GM19455 (cell line): ENCODE results near the gene VAMP8.
A peak's percentile ranks its signal among the peaks of the same experiment; 100 is the strongest.
"Not testable (repeated sequence)": the region's sequence is repeated elsewhere in the genome, so short reads cannot be mapped to it uniquely, and the experiment has no call there.

ENCODE experiments used
- ATAC-seq: cut with Tn5 transposase; IDR thresholded peaks from one replicate; pipeline ENCODE4 v1.9.1; 2021; ENCODE audit not compliant: unreplicated experiment

Gene VAMP8

GRCh38 chr2:85597241-85597640 is 19.9 kb downstream of the VAMP8 start:
- no peak for ATAC-seq

DNA sequence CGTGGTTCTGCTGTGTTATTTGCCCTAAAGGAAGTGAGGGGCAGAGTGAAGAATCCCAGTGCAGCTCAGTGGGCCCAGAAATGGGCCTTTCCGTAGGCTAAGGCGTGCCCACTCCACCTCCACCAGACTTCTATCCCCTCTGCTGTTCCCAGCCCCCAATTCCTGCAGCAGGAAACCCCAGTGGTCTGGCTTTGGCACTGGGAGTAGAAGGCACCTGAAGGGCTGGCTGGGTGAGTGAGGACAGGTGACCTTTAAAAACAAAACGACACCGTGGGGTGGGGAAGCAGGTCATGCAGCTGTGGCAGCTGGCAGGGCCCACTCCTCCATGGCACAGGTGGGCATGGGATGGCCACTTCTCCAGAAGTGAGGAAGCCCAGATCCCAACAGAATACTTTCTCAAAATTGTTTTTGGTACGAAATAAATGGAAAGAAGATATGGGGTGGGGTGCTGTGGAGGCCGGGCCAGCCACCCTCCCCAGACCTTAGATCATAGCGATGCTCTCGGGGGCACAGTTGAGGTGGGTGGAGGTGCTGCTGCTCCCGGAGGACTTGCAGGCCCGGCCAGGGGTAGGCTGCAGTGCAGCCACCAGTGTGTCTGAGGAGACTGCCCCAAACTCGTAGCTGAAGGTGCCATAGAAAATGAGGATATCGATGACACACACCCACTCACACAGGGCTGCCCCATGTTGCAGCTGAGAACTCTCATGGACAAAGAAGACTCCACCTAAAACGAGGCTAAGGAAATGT is 21.4 kb downstream of the VAMP8 start:
- no peak for ATAC-seq

DNA sequence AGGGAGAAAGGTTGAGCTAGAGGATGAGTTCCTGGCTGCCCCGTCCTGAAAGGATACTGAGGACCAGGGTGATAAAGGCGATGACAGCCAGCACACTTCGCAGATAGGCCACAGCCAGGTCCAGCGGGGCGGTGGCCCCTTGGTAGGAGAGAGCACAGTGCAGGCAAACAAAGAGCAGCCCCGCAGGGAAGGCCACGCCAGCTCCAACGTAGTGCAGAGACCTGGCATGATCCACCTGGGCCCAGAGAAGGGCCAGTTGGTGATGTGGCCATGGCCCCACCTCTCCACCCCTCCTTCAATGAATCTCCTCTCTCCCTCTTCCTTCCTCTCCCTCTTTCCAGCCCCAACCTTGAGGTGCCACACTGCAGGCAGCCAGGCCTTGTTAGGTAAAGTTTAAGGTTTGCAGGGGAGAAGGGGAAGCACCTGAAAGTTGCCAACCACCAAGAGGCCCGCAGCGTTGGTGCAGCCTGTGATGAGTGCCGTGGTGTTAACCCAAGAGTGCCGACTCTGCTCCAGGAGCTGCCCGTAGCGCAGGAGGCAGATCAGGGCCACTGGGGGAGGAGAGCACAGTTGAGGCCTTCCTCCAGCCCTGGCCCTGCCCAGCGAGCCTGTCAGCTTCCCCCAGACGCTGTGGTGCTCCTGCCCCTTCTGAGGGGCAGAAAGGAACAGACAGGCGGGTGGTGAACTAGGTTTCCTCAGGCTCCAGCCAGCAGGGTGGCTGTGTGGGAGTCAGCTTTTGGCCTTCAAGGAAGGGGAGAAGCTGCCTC is 22.3 kb downstream of the VAMP8 start:
- no peak for ATAC-seq

DNA sequence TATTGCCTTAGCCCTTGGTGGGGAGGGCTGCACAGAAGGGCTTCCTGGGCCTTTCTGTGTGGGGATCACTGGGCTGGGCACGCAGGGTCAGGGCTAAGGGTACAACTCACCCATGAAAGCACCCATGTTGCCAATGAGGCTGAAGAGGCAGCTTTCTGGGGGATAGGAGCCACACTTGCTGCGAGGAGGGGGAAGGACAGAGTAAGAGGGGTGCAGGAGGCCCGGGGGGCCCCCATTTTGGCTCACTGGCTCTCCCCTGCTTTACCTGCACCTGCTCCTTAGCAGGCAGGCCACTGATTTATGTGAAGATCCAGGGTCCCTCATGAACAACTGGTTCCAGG is 22.8 kb downstream of the VAMP8 start:
- no peak for ATAC-seq

DNA sequence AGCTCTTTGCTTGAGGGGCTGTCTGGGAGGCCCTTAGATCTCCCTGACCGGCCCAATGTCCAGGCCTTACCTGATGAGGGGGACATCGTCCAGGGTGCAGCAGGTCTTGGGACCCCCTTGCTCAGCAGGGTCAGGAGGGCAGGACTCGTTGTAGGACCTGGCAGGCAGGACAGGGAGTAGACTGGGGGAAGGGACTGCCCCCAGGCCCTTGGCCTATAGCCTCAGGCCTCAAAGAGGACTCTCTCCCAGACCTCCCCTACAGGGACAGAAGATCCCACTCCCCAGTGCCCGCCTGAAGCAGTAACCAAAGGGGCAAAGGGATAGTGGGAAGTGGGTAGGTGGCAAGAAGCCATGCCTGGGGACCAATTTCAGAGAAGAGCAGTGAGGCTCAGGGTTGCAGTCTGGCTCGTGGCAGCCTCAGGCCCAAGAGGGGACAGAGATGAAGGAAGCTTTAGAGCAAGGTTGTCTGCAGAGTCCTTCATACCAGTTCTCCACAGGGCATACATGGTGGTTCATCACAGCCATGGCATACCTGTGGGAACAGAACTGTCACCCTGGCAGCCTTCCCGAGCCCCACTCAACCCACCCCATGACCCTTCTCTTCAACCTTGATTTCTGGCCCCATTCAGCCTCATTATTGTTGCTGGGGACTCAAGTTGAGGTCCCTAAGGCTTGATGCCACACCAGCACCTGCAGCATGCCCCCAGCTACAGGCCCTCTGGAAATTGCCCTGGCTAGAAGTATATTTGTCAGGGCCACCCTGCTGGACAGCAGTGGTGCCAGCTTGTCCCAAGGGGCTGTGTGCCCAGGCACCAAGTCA is 23.8 kb downstream of the VAMP8 start:
- ATAC-seq: no peak

DNA sequence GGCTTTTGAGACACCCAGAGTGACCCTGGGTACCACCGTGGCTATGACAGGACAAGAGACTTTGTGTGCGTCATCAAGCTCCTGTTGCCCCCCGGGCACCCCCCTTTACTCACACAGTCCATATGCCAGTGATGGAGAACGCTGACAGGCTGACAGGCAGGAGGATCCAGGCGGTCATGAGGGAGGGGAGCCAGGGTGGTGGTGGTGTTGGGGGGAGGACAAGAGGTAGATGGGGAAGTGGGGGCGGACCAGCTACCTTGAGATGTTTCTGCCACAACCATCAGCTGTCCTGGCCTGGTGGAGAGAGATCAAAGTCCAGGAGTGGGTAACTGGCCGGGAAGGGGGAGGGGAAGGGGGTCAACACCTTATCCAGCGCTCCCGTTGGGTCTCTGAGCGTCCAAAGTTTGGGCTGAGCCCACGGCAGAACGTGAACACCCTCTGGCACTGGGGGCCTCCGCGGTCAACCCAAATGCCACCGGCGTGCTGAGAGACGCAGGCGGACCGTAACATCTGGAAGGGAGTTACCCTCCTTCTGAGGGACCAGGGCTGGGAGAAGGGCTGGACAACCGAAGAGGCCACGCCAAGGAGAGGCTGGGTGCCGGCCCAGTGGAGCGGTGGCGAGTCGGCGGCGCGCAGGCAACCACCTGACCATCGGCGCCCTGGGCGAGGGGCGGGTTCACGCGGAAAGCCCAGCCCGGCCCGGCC is 24.5 kb downstream of the VAMP8 start:
- ATAC-seq: peak; percentile 40

- peak; percentile 93 for ATAC-seq
Observed at GRCh38 chr2:85602476-85603234, 25.3 kb downstream of the VAMP8 start, which contains the start of gene TMEM150A. TSS of gene TMEM150A (minus strand) at chr2:85602698. CDS start at chr2:85601948, 750 bp downstream.

DNA sequence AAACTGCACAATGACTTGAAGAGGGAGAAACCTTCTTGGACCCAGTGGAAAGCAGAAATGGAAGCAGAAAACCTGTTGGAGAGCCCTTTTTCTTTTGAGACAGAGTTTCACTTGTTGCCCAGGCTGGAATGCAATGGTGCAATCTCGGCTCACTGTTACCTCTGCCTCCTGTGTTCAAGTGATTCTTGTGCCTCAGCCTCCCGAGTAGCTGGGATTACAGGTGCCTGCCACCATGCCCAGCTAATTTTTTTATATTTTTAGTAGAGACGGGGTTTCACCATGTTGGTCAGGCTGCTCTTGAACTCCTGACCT is 26.7 kb downstream of the VAMP8 start:
- not testable (repeated sequence) for ATAC-seq

DNA sequence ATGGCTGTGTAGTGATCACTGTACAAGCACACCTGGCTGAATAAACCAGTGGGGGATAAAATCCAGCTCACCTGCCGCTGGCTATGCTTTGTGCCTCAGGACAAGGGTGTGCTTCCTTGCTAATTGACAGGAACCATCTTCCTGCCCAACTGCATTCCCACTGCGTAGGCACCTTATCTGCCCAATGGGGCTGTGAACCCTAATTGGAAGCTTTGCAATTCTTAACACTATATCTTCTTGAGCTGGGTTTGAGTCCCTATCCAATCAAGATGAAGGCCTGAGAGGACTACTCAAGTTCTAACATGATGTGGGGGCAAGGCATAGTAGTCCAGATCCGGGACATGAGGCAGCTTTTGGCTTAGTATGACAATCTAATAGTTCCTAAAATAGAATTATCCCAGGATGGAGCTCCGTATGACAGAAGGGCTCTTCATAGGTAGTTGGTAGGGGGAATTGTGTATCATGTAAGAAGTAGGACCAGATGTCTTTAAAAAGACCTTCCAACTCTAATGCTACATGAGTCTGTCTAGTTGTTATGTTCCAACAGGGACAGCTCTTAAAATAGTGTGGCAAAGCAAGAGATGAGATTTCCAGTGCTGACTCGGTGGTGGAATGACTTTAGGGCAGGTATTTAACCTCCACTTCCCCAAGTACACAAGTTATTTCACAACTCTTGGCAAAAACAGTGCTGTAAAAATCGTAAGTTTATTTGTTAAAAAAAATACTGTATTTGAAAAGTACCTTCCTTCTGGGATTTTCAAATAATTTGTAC is 27.4 kb downstream of the VAMP8 start:
- no peak for ATAC-seq

DNA sequence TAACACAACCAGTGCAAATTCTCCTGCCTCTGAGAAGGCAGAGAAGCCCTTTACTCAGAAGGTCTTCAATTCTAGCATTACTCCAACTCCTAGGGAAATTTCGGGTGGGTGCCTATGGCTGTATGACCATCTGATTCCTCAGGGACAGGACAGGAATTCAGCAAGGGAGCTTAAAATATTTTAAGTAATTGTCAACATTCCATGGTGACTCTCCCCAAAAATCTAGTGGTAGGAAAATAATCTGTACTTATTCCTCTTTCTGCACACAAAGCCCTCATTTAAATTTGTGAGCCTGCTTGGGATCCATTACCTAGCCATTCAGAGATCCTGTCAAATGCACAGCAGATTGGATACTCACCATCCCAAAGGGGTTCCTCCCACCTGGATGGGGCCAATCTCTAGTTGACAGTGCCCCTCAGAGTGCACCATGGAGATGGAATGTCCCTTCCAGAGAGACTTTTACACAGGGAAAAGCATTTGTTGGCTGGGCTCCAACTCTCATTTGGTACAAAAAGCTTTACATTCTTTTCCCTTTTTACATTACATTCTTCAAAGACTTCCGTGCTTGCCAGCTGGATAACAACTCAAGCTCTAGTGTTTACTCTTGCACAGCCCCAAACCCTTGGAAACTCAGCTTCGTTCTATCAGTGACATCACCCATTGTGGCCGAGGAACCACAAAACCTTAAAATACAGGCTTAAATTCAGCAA is 28.2 kb downstream of the VAMP8 start:
- ATAC-seq: no peak

- no peak for ATAC-seq
Observed at GRCh38 chr2:85606116-85606455, 28.7 kb downstream of the VAMP8 start.

DNA sequence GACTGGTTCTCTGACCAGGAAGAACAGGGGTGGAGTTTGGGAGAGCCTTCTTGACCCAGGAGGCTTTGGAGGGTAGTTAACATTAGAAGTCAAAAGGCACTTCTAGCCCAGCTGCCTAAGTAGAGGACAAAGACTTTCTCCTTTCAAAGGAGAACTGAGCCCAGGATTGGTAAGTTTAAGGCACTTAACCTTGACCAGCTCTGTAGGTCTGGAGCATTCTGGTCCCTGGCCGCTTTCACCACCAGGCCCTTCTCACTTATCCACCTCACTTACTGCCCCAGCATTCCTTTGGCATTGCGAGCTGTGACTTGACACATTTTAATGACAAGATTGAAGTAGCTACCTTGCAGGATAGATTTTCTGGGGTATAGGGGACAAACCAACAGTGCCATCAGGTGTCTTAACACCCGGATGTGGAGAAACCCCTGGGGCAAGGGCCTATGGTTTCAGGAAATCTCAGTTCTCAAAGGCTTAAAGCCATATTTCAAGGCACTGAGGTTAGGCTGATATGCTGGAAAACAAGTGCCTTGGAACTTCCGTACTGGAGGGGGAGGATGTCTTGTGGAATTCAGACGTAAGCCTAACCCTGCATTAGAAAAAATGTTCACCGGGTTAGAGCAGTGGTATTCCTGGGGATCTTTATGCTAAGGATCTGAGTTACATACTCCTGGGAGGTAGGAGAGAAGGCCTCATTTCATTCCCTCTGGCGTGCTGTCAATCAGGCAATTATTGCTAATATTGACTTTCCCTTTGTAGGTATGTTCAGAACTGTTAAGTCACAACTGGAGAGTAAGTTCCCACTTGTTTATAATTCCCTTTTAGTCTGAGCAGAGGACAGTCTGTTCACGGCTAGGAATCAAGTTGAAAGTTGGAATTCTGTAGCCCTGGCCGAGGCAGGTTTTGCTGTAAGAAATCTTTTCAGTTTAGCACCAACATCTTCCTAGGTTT is 30.2 kb downstream of the VAMP8 start:
- no peak for ATAC-seq

GRCh38 chr2:85611217-85611704 is 33.9 kb downstream of the VAMP8 start:
- ATAC-seq: no peak

DNA sequence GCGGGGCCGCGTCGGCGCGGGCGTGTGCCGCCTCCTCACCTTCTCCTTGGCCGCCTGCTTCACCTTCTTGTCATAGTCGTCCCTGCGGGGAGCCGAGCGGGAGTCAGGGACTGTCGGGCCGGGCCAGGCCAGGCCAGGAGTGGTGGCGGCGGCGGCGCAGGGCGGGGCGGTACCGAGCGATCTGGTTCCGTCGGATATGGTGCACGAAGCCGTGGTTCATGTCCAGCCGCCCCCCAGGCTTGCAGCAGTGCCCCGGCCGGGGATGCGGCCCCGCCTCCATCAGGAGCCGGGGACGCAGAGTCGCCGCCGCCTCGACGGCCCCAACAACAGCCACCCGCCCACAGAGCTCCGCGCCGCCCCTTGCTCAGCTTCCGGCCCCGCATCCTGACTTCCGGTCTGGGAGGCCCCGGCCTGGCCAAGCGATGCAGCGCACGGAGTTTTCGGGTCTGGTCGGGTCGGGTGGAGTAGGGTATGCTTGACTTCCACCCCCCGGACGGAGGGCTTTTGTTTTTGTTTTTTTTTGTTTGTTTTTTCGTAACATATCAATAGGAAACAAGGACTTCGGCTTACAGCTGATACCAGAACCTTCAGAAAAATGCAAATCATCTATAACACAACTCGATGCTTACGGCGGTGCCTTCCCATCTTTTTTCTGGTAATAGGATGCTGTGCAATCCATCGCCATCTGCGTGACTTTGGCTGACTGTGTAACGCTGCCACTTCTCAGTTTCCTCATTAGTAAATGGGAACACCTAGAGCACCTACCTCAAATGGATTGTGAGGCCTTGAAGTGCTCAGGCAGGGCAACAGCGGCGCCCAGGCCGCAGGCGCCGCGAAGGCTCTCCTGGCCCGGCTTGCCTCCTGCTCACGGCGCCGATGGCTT is 34.6 kb downstream of the VAMP8 start, which contains the start of gene C2orf68:
TSS of gene C2orf68 (minus strand) at position 362 of the 883 bp plus-strand sequence. CDS start at position 280, 82 bp downstream.
- peak; percentile 68 for ATAC-seq

DNA sequence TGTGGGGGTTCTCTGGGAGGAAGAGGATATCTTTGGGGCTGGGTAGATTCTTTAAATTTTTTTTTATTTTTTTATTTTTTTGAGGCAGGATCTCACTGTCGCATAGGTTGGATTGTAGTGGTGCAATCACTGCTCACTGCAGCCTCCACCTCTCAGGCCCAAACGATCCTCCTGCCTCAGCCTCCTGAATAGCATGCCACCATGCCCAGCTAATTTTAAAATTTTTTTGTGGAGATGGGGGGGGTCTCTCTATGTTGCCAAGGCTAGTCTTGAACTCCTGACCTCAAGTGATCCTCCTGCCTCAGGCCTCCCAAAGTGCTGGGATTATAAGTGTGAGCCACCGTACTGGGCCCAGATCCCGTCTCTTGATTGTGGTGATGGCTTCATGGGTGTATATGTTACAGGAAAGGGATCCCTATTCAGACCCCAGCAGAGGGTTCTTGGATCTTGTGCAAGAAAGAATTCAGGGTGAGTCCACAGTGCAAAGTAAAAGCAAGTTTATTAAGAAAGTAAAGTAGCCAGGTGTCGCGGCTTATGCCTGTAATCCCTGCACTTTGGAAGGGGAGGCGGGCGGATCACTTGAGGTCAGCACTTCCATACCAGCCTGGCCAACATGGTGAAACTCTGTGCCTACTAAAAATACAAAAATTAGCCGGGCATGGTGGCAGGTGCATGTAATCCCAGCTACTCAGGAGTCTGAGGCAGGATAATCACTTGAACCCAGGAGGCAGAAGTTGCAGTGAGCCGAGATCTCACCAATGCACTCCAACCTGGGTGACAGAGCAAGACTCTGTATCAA is 36.5 kb downstream of the VAMP8 start:
- no peak for ATAC-seq

DNA sequence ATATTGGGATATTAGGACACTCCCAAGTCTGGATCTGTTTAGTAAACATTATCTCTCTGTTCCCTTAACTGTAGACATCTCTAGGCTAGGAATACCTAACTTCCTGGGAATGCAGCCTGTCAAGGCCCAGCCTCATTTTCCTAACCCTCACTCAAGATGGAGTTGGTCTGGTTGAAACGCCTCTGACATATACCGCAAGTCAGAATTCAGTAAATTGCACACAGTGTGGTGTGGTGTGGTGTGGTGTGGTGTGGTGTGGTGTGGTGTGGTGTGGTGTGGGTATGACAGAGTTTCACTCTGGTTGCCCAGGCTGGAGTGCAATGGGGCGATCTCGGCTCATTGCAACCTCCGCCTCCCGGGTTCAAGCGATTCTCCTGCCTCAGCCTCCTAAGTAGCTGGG is 37.4 kb downstream of the VAMP8 start:
- ATAC-seq: not testable (repeated sequence)
